ENCODE data around the gene ALAS1.

- no peak for TF ChIP-seq EP300 (IDR thresholded peaks at IDR 0.05)
- TF ChIP-seq CTCF (IDR thresholded peaks at IDR 0.05): no peak
- TF ChIP-seq POLR2A (IDR thresholded peaks at IDR 0.05; ENCODE audit: low read depth): no peak
Measured at GRCh38 chr3:52172262-52172757, 25.6 kb upstream of the ALAS1 start.

Measured in esophagus muscularis mucosa (tissue), 4 donors.